Measurements from ENCODE around the gene HMGB2. TPM values are rescaled to one million over a fixed set of nuclear protein-coding genes. Genes with fewer than 3 reads are reported as not detected.

Gene HMGB2
- total and polyA plus RNA-seq, 2 donors (not counting 3 experiments of a cell fraction or from before 2014, with no cell fraction given): 45.9 to 233 TPM

DNA sequence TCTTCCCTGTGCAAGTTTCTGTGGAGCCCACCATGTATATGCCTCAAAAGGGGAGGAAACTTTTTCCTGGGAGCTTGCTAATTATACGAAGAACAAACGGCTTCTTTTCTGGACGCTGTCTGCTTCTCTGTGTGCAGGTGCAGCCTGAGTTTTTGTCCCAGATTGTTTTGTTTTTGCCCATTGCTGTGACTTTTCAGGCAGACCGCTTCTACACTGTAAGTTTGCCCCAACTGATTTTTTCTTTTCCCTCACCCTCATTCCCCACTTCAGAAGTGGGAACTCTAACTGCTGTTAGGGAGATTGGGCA lies 51.9 kb downstream of the HMGB2 start:
- POLR2A ChIA-PET: no interaction called here
- H3K9me3 ChIP-seq (replicated peaks; ENCODE audit: control insufficient read depth, insufficient read depth, low read length): no peaks in the 10 kb centered on the region
- H3K4me1 ChIP-seq (ENCODE audit: control insufficient read depth, extremely low read depth, insufficient read depth, low read length): no peaks in the 10 kb centered on the region
- no peaks in the 10 kb centered on the region for H3K36me3 ChIP-seq (ENCODE audit: control insufficient read depth in 2 of 2, extremely low read depth in 1 of 2, insufficient read depth in 2 of 2, low read length in 2 of 2)
- H3K4me3 ChIP-seq (replicated peaks in 1 of 3; ENCODE audit: insufficient read depth in 1 of 3, low read depth in 1 of 3, low read length in 3 of 3): no peak overlapping the region
- H4K20me1 ChIP-seq (replicated peaks; ENCODE audit: control insufficient read depth, extremely low read depth, insufficient read depth, low read length): no peaks in the 10 kb centered on the region
- no peak overlapping the region for H3K4me2 ChIP-seq (ENCODE audit: insufficient read depth, low read length)
- no peak overlapping the region for H2AFZ ChIP-seq (ENCODE audit: low read depth, low read length)
- H3K27ac ChIP-seq (ENCODE audit: insufficient read depth, low read depth, low read length): no peak overlapping the region
- no peaks in the 10 kb centered on the region for H3K79me2 ChIP-seq (ENCODE audit: control insufficient read depth, insufficient read depth, low read length)
- H3K9ac ChIP-seq (replicated peaks; ENCODE audit: extremely low read depth, insufficient read depth, low read length): no peak overlapping the region
- H3K9me1 ChIP-seq (replicated peaks; ENCODE audit: control insufficient read depth, extremely low read depth, insufficient read depth, low read length): no peaks in the 10 kb centered on the region
- FAIRE-seq (no peak), DNase-seq (ENCODE audit: low read depth, low spot score) (no peak)
- BruUV-seq (replicated peaks): no TSS peak
- H3K27me3 ChIP-seq (ENCODE audit: control insufficient read depth in 2 of 2, insufficient read depth in 2 of 2, low read length in 2 of 2): no peaks in the 10 kb centered on the region
- intact Hi-C loops (cut with micrococcal nuclease) (no loop called here), dilution Hi-C loops (cut with MboI; ENCODE audit: extremely low pct_ligation_motif_present, low sequenced_read_pairs) (no loop called here)
- CTCF ChIA-PET: interaction anchor here (1.0 kb wide), 1 partner anchor 269 kb away, joined by 4 read pairs; no protein-coding TSS in a partner anchor
- TF ChIP-seq POLR2A (IDR thresholded peaks at IDR 0.05; ENCODE audit: low read depth, low read length) (no peak), JUN (IDR thresholded peaks at IDR 0.05; ENCODE audit: borderline replicate concordance, insufficient read depth, insufficient read length, low read depth) (no peak), POLR2AphosphoS5 (IDR thresholded peaks at IDR 0.05; ENCODE audit: insufficient read depth, low read depth, low read length) (no peak), FOS (IDR thresholded peaks at IDR 0.05; ENCODE audit: borderline replicate concordance, insufficient read depth, low read length) (no peak)

DNA sequence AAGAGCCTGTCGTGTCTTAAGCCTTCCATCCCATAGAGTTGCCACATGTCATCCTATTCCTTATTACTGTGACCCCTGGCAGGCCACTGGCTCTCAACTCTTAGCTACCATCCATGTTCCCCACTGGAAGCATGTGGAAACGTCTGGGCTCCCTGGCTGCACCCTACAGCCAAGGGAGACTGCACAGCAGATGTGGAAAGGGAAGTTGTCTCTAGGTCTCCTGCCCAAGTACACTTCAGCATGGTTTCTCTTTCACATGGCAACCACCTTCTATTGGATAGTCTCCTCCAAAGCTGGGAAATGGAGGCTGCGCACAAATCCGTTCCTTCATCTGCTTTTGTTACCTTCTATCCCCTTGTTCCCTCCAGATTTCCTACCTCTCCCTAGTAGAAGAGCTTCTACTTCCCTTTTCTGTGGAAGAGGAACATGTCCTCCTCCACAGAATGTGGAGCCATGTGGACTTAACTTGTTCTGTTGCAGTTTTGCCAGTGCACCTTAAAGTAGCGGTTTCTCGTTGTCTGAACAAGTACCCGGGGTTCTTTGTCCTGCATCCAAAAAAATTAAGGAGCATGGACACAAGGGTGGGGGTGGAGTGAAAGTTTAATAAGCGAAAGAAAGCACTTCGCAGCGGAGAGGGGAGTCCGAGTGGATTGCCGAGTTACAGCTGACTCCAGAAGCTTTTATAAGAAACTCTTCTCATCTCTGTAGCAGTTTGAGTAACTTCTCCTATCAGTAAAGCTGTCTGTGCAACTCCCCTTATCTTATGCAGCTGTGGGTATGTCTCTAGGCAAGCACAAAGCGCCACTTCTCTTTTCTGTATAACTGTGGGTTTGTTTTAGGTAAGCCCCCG lies 52.5 kb downstream of the HMGB2 start:
- CTCF ChIA-PET: interaction anchor here (1.0 to 1.7 kb wide), 4 partner anchors 11 to 268 kb away, joined by 4 to 6 read pairs (median 5); no protein-coding TSS in a partner anchor
- FAIRE-seq: no peak
- Histone ChIP-seq H3K79me2 (ENCODE audit: control insufficient read depth, insufficient read depth, low read length) (no peaks in the 10 kb centered on the region), H2AFZ (ENCODE audit: low read depth, low read length) (no peak overlapping the region), H3K36me3 (ENCODE audit: control insufficient read depth in 2 of 2, extremely low read depth in 1 of 2, insufficient read depth in 2 of 2, low read length in 2 of 2) (no peaks in the 10 kb centered on the region), H3K27ac (ENCODE audit: insufficient read depth, low read depth, low read length) (no peak overlapping the region), H4K20me1 (replicated peaks; ENCODE audit: control insufficient read depth, extremely low read depth, insufficient read depth, low read length) (no peaks in the 10 kb centered on the region), H3K4me1 (ENCODE audit: control insufficient read depth, extremely low read depth, insufficient read depth, low read length) (no peaks in the 10 kb centered on the region), H3K4me3 (replicated peaks in 1 of 3; ENCODE audit: insufficient read depth in 1 of 3, low read depth in 1 of 3, low read length in 3 of 3) (no peak overlapping the region), H3K4me2 (ENCODE audit: insufficient read depth, low read length) (no peak overlapping the region), H3K9me3 (replicated peaks; ENCODE audit: control insufficient read depth, insufficient read depth, low read length) (no peaks in the 10 kb centered on the region), H3K9me1 (replicated peaks; ENCODE audit: control insufficient read depth, extremely low read depth, insufficient read depth, low read length) (no peaks in the 10 kb centered on the region), H3K9ac (replicated peaks; ENCODE audit: extremely low read depth, insufficient read depth, low read length) (no peak overlapping the region), H3K27me3 (ENCODE audit: control insufficient read depth in 2 of 2, insufficient read depth in 2 of 2, low read length in 2 of 2) (no peaks in the 10 kb centered on the region)
- POLR2A ChIA-PET: no interaction called here
- TF ChIP-seq, protein P1, sequence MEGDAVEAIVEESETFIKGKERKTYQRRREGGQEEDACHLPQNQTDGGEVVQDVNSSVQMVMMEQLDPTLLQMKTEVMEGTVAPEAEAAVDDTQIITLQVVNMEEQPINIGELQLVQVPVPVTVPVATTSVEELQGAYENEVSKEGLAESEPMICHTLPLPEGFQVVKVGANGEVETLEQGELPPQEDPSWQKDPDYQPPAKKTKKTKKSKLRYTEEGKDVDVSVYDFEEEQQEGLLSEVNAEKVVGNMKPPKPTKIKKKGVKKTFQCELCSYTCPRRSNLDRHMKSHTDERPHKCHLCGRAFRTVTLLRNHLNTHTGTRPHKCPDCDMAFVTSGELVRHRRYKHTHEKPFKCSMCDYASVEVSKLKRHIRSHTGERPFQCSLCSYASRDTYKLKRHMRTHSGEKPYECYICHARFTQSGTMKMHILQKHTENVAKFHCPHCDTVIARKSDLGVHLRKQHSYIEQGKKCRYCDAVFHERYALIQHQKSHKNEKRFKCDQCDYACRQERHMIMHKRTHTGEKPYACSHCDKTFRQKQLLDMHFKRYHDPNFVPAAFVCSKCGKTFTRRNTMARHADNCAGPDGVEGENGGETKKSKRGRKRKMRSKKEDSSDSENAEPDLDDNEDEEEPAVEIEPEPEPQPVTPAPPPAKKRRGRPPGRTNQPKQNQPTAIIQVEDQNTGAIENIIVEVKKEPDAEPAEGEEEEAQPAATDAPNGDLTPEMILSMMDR (IDR thresholded peaks at IDR 0.05; ENCODE audit: extremely low read depth in 1 of 2, insufficient read depth in 1 of 2, low read depth in 1 of 2, low read length in 2 of 2): no peak
- TF ChIP-seq GATA2 (IDR thresholded peaks at IDR 0.05; ENCODE audit: insufficient read depth, insufficient read length, low read depth, low read length): no peak
- TF ChIP-seq MAX (IDR thresholded peaks at IDR 0.05; ENCODE audit: insufficient read depth, insufficient read length): no peak
- TF ChIP-seq FOS (IDR thresholded peaks at IDR 0.05; ENCODE audit: borderline replicate concordance, insufficient read depth, low read length): no peak
- no peak for TF ChIP-seq POLR2AphosphoS5 (IDR thresholded peaks at IDR 0.05; ENCODE audit: insufficient read depth, low read depth, low read length)
- dilution Hi-C loops (cut with MboI; ENCODE audit: extremely low pct_ligation_motif_present, low sequenced_read_pairs) (no loop called here), intact Hi-C loops (cut with micrococcal nuclease) (no loop called here)
- no TSS peak for BruUV-seq (replicated peaks)
- no peak for DNase-seq (ENCODE audit: low read depth, low spot score)

Data from endothelial cell of umbilical vein (primary cell).